Activated CD4-positive, CD25-positive, alpha-beta regulatory T cell treated with anti-CD3 and anti-CD28 coated beads, Interleukin-2, amount 50 U/mL, for 16 hours (primary cell): Measurements from ENCODE around the gene NDUFA3.
"Not testable (repeated sequence)": the region's sequence is repeated elsewhere in the genome, so short reads cannot be mapped to it uniquely, and the experiment has no call there.

ENCODE experiments used
- DNase-seq: peaks from one replicate; pipeline ENCODE4 v3.0.0-alpha.2; 2020; ENCODE audit warnings: low read depth, low spot score

NDUFA3 gene

DNA sequence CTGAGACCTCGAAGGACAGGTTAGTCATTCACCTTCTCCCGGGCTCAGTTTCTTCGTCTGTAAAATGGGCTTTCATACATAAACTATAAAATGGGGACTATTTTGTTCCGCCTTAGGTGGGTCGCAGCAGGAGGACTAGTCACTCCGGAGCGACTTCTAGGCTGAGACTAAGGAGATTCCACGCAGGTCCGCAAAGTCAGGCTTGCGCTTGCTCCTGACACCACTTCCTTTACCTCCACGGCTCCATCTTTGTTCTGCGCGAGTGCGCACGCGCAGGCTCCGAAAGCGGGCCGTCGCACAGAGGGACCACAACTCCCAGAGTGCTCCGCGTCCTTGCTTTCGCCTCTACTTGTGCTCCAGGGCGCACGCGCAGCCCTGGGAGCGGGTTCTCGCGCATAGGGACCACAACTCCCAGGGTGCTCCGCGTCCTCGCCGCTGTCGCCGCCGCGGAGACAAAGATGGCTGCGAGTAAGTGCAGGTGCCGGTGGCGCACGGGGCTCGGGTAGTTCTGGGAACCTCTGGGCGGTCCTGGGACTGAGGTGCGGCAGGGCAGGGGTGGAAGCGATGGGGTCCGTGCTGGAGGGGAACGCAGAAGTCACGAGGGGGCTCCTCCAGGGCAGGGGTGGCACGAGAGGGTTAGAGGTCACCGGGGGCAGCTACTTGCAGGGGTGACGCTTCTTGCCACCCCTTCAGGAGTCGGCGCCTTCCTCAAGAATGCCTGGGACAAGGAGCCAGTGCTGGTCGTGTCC is at the start of gene NDUFA3:
Gene NDUFA3 (plus strand): TSS at position 435 of the 749 bp plus-strand sequence. CDS start 24 bp downstream, at position 459.
- DNase-seq: peak; percentile 96

DNA sequence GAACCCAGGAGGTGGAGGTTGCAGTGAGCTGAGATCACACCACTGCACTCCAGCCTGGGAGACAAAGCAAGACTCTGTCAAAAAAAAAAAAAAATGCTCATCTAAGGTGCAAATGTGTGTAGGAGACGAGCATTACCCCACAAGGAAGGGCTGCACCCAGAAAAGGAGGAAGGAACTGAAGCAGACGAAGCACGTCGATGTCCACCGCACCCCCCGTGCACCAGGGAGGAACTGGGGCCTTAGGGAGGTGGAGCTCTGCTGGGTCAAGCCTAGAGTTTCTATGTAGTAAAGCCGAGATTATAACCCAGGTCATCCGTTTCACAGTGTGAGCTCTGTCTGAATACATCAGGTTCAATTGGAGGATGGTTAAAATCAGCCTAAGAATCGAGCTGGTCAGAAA is 40.0 kb upstream of the NDUFA3 start:
- no peak for DNase-seq

DNA sequence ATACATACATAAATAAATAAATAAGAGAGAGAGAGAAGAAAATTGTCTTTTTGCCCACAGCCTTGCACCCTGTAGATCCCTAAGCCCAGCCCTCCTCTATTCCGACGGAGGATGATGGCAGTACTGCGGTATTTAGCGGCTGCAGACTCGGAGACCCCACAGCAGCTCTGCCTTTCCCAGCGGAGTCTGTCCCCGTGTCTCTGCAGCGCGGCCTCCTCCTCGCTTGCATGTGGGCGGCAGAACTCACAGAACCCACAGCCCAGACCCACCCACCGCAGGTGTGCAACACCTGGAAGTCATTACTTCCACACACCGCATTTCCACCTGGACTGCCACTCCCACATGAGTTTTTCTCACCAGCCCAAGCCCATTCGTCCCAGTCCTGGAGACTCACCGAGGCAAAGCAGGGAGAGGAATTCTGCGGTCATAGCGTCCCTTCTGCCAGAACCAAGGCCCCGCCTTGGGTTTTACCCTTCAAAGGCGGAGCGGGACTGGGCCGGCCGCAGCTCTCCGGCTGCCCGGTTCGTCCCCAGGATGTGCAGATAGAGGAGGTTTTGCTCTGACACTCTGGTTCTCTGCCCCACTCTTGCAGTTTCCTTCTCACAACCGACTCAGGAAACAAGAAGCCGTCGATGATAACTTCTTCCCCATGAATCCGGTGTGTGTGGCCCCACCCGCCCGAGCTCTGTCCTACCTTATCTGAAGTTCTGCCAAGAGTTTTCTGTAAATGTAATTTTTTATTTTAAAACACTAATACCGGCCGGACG is 39.1 kb upstream of the NDUFA3 start, which contains the start of gene VSTM1:
Gene VSTM1 (minus strand): TSS at position 548 of the 767 bp plus-strand sequence. CDS start 120 bp downstream, at position 428.
- no peak for DNase-seq

GRCh38 chr19:54069470-54069869 is 33.2 kb upstream of the NDUFA3 start:
- no peak for DNase-seq

DNA sequence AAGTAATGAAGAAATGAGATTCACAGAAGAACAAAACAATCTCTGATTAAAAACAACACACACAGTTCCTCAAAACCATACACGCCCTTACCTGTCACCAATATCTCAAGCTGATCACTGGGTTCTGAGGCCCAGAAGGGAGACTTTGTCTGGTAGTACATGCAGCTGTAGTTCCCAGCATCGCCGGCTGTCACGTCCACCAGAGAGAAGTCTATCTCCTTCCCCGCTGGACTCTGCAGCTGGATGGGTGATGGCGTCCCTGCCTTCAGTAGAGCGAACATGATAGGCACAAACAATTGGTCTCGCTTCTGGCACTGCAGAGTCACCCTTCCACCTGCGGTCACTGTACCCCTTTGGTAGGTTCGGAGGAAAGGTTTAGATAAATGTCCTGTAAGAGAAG is 28.8 kb upstream of the NDUFA3 start:
- DNase-seq: no peak

- no peak for DNase-seq
These were observed 27.8 kb upstream of the NDUFA3 start for GRCh38 chr19:54074851-54075250.

- no peak for DNase-seq
These were observed 25.3 kb upstream of the NDUFA3 start for GRCh38 chr19:54077334-54077733.

DNA sequence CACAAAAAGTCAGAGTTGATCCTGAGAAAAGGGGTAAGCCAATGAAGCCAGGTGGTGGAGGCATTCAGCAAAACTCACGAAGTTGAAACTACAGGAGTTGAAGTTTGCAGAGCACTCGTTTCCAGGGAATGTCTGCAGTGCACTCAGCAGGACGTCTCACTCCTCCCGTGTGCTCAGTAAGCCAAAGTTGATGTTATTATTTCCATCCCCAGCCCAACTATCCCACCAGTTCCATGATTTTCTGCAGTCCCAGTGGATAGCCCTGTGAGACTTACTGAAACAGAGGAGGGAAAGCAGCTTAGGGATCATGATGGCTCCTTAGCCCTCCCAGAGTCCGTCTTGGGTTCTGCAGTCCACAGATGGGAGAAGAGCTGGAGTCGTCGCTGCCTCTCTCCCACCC is 21.6 kb upstream of the NDUFA3 start, which contains the start of gene TARM1:
Gene TARM1 (minus strand): TSS at position 334 of the 400 bp plus-strand sequence. CDS start 25 bp downstream, at position 309.
- no peak for DNase-seq

DNA sequence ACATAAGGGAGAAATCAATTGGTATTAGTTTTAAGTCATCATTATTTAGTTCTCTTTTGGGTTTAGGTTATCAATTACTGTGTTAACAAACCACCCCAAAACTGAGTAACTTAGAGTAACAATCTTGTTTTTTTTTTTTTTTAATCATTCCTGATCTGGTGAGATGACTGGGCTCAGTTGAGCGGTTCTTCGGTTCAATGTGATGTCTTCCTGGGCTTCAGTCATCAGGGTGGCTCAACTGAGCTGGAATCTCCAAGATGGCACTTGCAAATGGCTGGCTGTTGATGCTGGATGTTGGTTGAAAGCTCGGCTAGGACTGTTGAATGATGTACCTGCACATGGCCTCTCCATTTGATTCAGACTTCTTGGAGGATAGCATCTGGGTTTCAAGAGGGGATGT is 18.2 kb upstream of the NDUFA3 start:
- no peak for DNase-seq

GRCh38 chr19:54094426-54095000 is 8.1 kb upstream of the NDUFA3 start:
- DNase-seq: no peak

GRCh38 chr19:54095136-54095858 is 7.4 kb upstream of the NDUFA3 start:
- DNase-seq: no peak

GRCh38 chr19:54095859-54096616 is 6.6 kb upstream of the NDUFA3 start:
- not testable (repeated sequence) for DNase-seq

- DNase-seq: no peak
These were observed 6.0 kb upstream of the NDUFA3 start for GRCh38 chr19:54096617-54097106.

DNA sequence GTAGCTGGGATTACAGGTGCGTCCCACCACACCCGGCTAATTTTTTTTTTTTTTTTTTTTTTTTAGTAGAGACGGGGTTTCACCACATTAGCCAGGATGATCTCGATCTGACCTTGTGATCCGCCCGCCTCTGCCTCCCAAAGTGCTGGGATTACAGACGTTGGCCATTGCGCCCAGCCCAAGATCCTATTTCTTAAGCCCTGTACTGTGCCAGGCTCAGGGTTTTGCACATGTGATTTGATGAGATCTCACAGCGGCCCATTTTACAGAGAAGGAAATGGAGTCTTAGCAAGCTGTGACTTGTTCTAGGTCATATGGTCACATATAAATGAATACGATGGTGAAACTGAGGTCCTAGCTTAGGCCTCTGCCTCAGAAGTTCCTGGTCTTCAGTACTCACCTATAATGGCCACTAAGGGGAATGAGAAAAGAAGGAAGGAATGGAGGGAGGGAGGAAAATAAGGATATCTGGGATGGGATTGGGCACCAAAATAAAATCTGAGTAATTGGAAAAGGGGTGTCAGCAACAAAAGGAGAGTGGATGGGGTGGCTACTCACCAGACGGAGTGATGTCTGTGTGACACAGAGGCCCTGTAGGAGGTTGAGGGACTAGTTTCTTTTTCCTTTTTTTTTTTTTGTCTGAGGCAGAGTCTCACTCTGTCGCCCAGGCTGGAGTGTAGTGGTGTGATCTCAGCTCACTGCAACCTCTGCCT is 3.3 kb upstream of the NDUFA3 start:
- no peak for DNase-seq

- not testable (repeated sequence) for DNase-seq
These were observed 2.8 kb upstream of the NDUFA3 start for GRCh38 chr19:54099903-54100255.

- DNase-seq: no peak
These were observed 2.1 kb upstream of the NDUFA3 start, which contains the start of gene OSCAR for GRCh38 chr19:54100561-54100960. Gene OSCAR, minus strand, starts transcription at chr19:54100803. Its CDS starts 11 bp downstream, at chr19:54100792.

GRCh38 chr19:54104998-54105715 is 2.5 kb downstream of the NDUFA3 start:
- DNase-seq: no peak

GRCh38 chr19:54105796-54106195 is 3.1 kb downstream of the NDUFA3 start:
- no peak for DNase-seq

- DNase-seq: no peak
These were observed 4.1 kb downstream of the NDUFA3 start for GRCh38 chr19:54106716-54107115.
